ENCODE measurements around the gene VWF. TPM values are rescaled to one million over a fixed set of nuclear protein-coding genes. Genes with fewer than 3 reads are reported as not detected.

Gene VWF
- total RNA-seq, 1 donor from 2014 or later = 468 TPM

GRCh38 chr12:6090803-6091202, 33.7 kb downstream of the VWF start:
- Histone ChIP-seq H3K27ac (no peak overlapping the region), H3K27me3 (ENCODE audit: low read depth) (no peaks in the 10 kb centered on the region), H3K36me3 (peaks cover 4% of the 10 kb centered on the region), H3K4me3 (no peak overlapping the region), H3K9me3 (no peaks in the 10 kb centered on the region), H3K4me1 (peaks cover 69% of the 10 kb centered on the region)
- no peak for ATAC-seq
- intact Hi-C loops (cut with DNase I) = no loop called here
- no peak for TF ChIP-seq CTCF (IDR thresholded peaks at IDR 0.05)
- no peak for DNase-seq

- no peak for DNase-seq
- Histone ChIP-seq H3K27me3 (ENCODE audit: low read depth) (no peaks in the 10 kb centered on the region), H3K4me1 (peaks cover 71% of the 10 kb centered on the region), H3K36me3 (peaks cover 4% of the 10 kb centered on the region), H3K9me3 (no peaks in the 10 kb centered on the region), H3K27ac (peak overlapping the region; percentile 7), H3K4me3 (no peak overlapping the region)
- TF ChIP-seq CTCF (IDR thresholded peaks at IDR 0.05) = no peak
- intact Hi-C loops (cut with DNase I) = no loop called here
- no peak for ATAC-seq
Observed at GRCh38 chr12:6088921-6089747, 35.3 kb downstream of the VWF start.

- Histone ChIP-seq H3K4me3 (no peak overlapping the region), H3K27me3 (ENCODE audit: low read depth) (no peaks in the 10 kb centered on the region), H3K27ac (no peak overlapping the region), H3K9me3 (no peaks in the 10 kb centered on the region), H3K36me3 (peaks cover 4% of the 10 kb centered on the region), H3K4me1 (peaks cover 55% of the 10 kb centered on the region)
- TF ChIP-seq CTCF (IDR thresholded peaks at IDR 0.05) = no peak
- ATAC-seq (no peak), DNase-seq (no peak)
- intact Hi-C loops (cut with DNase I) = no loop called here
Observed at GRCh38 chr12:6086316-6086715, 38.2 kb downstream of the VWF start.

- ATAC-seq (no peak), DNase-seq (no peak)
- Histone ChIP-seq H3K9me3 (no peaks in the 10 kb centered on the region), H3K4me3 (no peak overlapping the region), H3K27ac (no peak overlapping the region), H3K36me3 (peaks cover 4% of the 10 kb centered on the region), H3K27me3 (ENCODE audit: low read depth) (no peaks in the 10 kb centered on the region), H3K4me1 (peaks cover 50% of the 10 kb centered on the region)
- intact Hi-C loops (cut with DNase I) = no loop called here
- no peak for TF ChIP-seq CTCF (IDR thresholded peaks at IDR 0.05)
Observed at GRCh38 chr12:6085841-6086240, 38.6 kb downstream of the VWF start.

GRCh38 chr12:6084969-6085450, 39.5 kb downstream of the VWF start:
- Histone ChIP-seq H3K27ac (peak overlapping the region; percentile 21), H3K9me3 (no peaks in the 10 kb centered on the region), H3K36me3 (peaks cover 4% of the 10 kb centered on the region), H3K4me3 (no peak overlapping the region), H3K4me1 (peaks cover 43% of the 10 kb centered on the region), H3K27me3 (ENCODE audit: low read depth) (no peaks in the 10 kb centered on the region)
- DNase-seq (no peak), ATAC-seq (no peak)
- no peak for TF ChIP-seq CTCF (IDR thresholded peaks at IDR 0.05)
- intact Hi-C loops (cut with DNase I) = no loop called here

Data from lower lobe of right lung (tissue), 2 donors.